Ovary (tissue), 9 donors: ENCODE results near the gene TIGAR. TPM values are rescaled to one million over a fixed set of nuclear protein-coding genes. Genes with fewer than 3 reads are reported as not detected.

Source experiments
- DNase-seq, 5 donors: peaks; one replicate each; pipeline ENCODE4 v3.0.0-alpha.2; 2019 to 2020
- H3K27ac ChIP-seq, 2 donors: fragments of 200-600 bp; one replicate each; pipeline versions ENCODE4 v1.5.1 to v1.8.0; 2019 to 2022
- H3K27me3 ChIP-seq: fragments of 200-600 bp; one replicate; pipeline ENCODE4 v1.8.0; 2022
- H3K36me3 ChIP-seq: fragments of 200-600 bp; sonication (generic); one replicate; pipeline ENCODE4 v1.5.1; 2019
- H3K4me1 ChIP-seq: one replicate; pipeline ENCODE4 v1.8.1; 2013; ENCODE audit warnings: mild to moderate bottlenecking, moderate library complexity; ENCODE audit not compliant: insufficient read depth
- H3K4me3 ChIP-seq: fragments of 200-600 bp; sonication (generic); one replicate; pipeline ENCODE4 v1.5.1; 2017
- H3K9me3 ChIP-seq, 2 donors: fragments of 200-600 bp in 1 of 2; sonication (generic) in 1 of 2; one replicate each; pipeline versions ENCODE4 v1.5.1 to v1.8.1; 2013 to 2019; ENCODE audit warnings: mild to moderate bottlenecking in 1 of 2, moderate library complexity in 1 of 2
- CTCF ChIP-seq, 3 donors: fragments of 450-650 bp in 2 of 3; fragments of 200-600 bp in 1 of 3; IDR thresholded peaks; one replicate each; pipeline versions ENCODE4 v1.5.1 to v1.8.0; 2016 to 2022; ENCODE audit warnings: antibody characterized with exemption in 3 of 3, mild to moderate bottlenecking in 1 of 3
- EP300 ChIP-seq: sonication (generic); formaldehyde crosslinking; IDR thresholded peaks from one replicate; pipeline ENCODE4 v1.6.1; 2017; ENCODE audit warnings: antibody characterized with exemption
- POLR2A ChIP-seq: fragments of 450-650 bp; IDR thresholded peaks from one replicate; pipeline ENCODE4 v1.6.1; 2017; ENCODE audit warnings: antibody characterized with exemption, mild to moderate bottlenecking, moderate library complexity
- WGBS, 3 donors: extraction: QIAGEN DNeasy Blood & Tissue Kit in 1 of 3; methylation state at CpG; one replicate each; pipeline versions ENCODE4 v1.1.5 to v1.1.7; 2013 to 2017; 5-methylcytosine and 5-hydroxymethylcytosine counted together
- intact Hi-C, 4 donors: fragments of 100-400 bp; cut with DNase I; formaldehyde crosslinking; loops; one replicate each; pipeline versions ENCODE4 v1.11.0 to v1.15.1; 2022 to 2023
- polyA plus RNA-seq, 2 donors: library from polyadenylated mRNA; stranded (reverse); fragments of 200-250 nt in 1 of 2; fragments of 350-450 nt in 1 of 2; fragmentation: Illumina TruSeq in 1 of 2; extraction: RNeasy Lipid Tissue Mini Kit (QIAGEN cat#74804) in 1 of 2; gene quantifications; one replicate each; pipeline ENCODE4 v1.2.3, GENCODE V29; 2013 to 2014
- total RNA-seq, 7 donors: library from RNA; depleted of rRNA in 2 of 7; stranded (reverse); fragments of >200 nt in 2 of 7; fragmentation: NEBNext Ultra II Directional in 3 of 7; extraction: Animal tissue kit (Norgen Biotek cat#: 25700) in 3 of 7; gene quantifications; one replicate each; pipeline versions ENCODE4 v1.1.0 to v1.2.4, GENCODE V29; 2016 to 2023
- donor health status: DM: no; HTN: no; CAD: no; lungs with moderate emphysema.
- donor health status: DM: no; HTN: no; CAD: no.
- donor health status: Bipolar disorder and iron deficiency.
- donor health status: DM: yes; HTN: yes; CAD: no.
- donor health status: DM: no; HTN: no; CAD: no.
- donor health status: DM: yes; HTN: yes; CAD: no.

Gene TIGAR
- total and polyA plus RNA-seq, 9 donors: 0.36 to 10.3 (median 4.1) TPM

GRCh38 chr12:4288296-4289131 is 32.5 kb upstream of the TIGAR start:
- no peaks in the 10 kb centered on the region for H3K27me3 ChIP-seq
- H3K27ac ChIP-seq: no peak overlapping the region
- no peaks in the 10 kb centered on the region for H3K9me3 ChIP-seq
- no peak overlapping the region for H3K4me3 ChIP-seq
- intact Hi-C loops: no loop called here
- 69 to 70% (median 69%) methylated on average over 20 of the region's 20 CpGs for WGBS, 3 donors
- no peaks in the 10 kb centered on the region for H3K36me3 ChIP-seq
- no peak for TF ChIP-seq POLR2A
- TF ChIP-seq CTCF (IDR thresholded peaks at IDR 0.05): no peak
- no peak for TF ChIP-seq EP300
- DNase-seq: no peak
- no peaks in the 10 kb centered on the region for H3K4me1 ChIP-seq

GRCh38 chr12:4289231-4289878 is 31.7 kb upstream of the TIGAR start:
- H3K36me3 ChIP-seq: no peaks in the 10 kb centered on the region
- no peak overlapping the region for H3K4me3 ChIP-seq

GRCh38 chr12:4289998-4290790 is 30.8 kb upstream of the TIGAR start:
- H3K27ac ChIP-seq: no peak overlapping the region
- intact Hi-C loops: no loop called here

More at GRCh38 chr12:4289231-4289878, 31.7 kb upstream of the TIGAR start:
- DNase-seq: no peak
- no peak for TF ChIP-seq CTCF (IDR thresholded peaks at IDR 0.05)
- no peak for TF ChIP-seq EP300
- TF ChIP-seq POLR2A: no peak
- WGBS, 3 donors: 66 to 73% (median 68%) methylated on average over 20 of the region's 20 CpGs
- intact Hi-C loops: no loop called here
- H3K27me3 ChIP-seq: no peaks in the 10 kb centered on the region
- H3K4me1 ChIP-seq: no peaks in the 10 kb centered on the region
- no peak overlapping the region for H3K27ac ChIP-seq
- H3K9me3 ChIP-seq: no peaks in the 10 kb centered on the region

More at GRCh38 chr12:4289998-4290790, 30.8 kb upstream of the TIGAR start:
- no peaks in the 10 kb centered on the region for H3K27me3 ChIP-seq
- H3K36me3 ChIP-seq: no peaks in the 10 kb centered on the region
- H3K4me3 ChIP-seq: no peak overlapping the region
- 81 to 85% (median 84%) methylated on average over 28 of the region's 28 CpGs for WGBS, 3 donors
- no peak for TF ChIP-seq EP300
- TF ChIP-seq CTCF (IDR thresholded peaks at IDR 0.05): no peak
- TF ChIP-seq POLR2A: no peak
- H3K9me3 ChIP-seq: no peaks in the 10 kb centered on the region
- no peak for DNase-seq
- no peaks in the 10 kb centered on the region for H3K4me1 ChIP-seq
